ENCODE data around the gene C9orf153.
"Not testable (repeated sequence)": the region's sequence is repeated elsewhere in the genome, so short reads cannot be mapped to it uniquely, and the experiment has no call there.

The C9orf153 gene

GRCh38 chr9:86259557-86259956, at the start of gene C9orf153:
Gene C9orf153 (minus strand): TSS chr9:86259657. CDS start chr9:86229603, 30,054 bp downstream.
- TF ChIP-seq CTCF (IDR thresholded peaks at IDR 0.05; ENCODE audit: extremely low read depth, missing control alignments), result no peak
- no peak for DNase-seq (ENCODE audit: low spot score)

GRCh38 chr9:86308687-86309086, 49.2 kb upstream of the C9orf153 start:
- no peak for TF ChIP-seq CTCF (IDR thresholded peaks at IDR 0.05; ENCODE audit: extremely low read depth, missing control alignments)
- DNase-seq (ENCODE audit: low spot score), result no peak

- no peak for TF ChIP-seq CTCF (IDR thresholded peaks at IDR 0.05; ENCODE audit: extremely low read depth, missing control alignments)
- DNase-seq (ENCODE audit: low spot score), result no peak
Measured at GRCh38 chr9:86304236-86304730, 44.8 kb upstream of the C9orf153 start.

- DNase-seq (ENCODE audit: low spot score), result no peak
- no peak for TF ChIP-seq CTCF (IDR thresholded peaks at IDR 0.05; ENCODE audit: extremely low read depth, missing control alignments)
Measured at GRCh38 chr9:86303316-86303975, 44.0 kb upstream of the C9orf153 start.

- TF ChIP-seq CTCF (IDR thresholded peaks at IDR 0.05; ENCODE audit: extremely low read depth, missing control alignments), result no peak
- no peak for DNase-seq (ENCODE audit: low spot score)
Measured at GRCh38 chr9:86301686-86302085, 42.2 kb upstream of the C9orf153 start.

- DNase-seq (ENCODE audit: low spot score), result no peak
- no peak for TF ChIP-seq CTCF (IDR thresholded peaks at IDR 0.05; ENCODE audit: extremely low read depth, missing control alignments)
Measured at GRCh38 chr9:86300701-86301100, 41.2 kb upstream of the C9orf153 start.

- TF ChIP-seq CTCF (IDR thresholded peaks at IDR 0.05; ENCODE audit: extremely low read depth, missing control alignments), result no peak
- no peak for DNase-seq (ENCODE audit: low spot score)
Measured at GRCh38 chr9:86298873-86299272, 39.4 kb upstream of the C9orf153 start.

- DNase-seq (ENCODE audit: low spot score), result not testable (repeated sequence)
Measured at GRCh38 chr9:86290341-86290740, 30.9 kb upstream of the C9orf153 start.
